Prostate gland (tissue), 2 donors: ENCODE measurements around the gene BAG5.

Experiments used
- CTCF ChIP-seq, 4 experiments: fragments of 200-600 bp in 2 of 4; fragments of 450-650 bp in 2 of 4; sonication (generic) in 2 of 4; IDR thresholded peaks; 1 replicate in 3 of 4; 2 replicates in 1 of 4; pipeline ENCODE4 v1.5.1; 2016 to 2019; ENCODE audit warnings: antibody characterized with exemption in 4 of 4, mild to moderate bottlenecking in 2 of 4, moderate library complexity in 2 of 4
- POLR2A ChIP-seq: fragments of 450-650 bp; IDR thresholded peaks from one replicate; pipeline ENCODE4 v1.6.1; 2016; ENCODE audit warnings: antibody characterized with exemption, mild to moderate bottlenecking
- POLR2AphosphoS5 ChIP-seq: sonication (generic); formaldehyde crosslinking; IDR thresholded peaks from one replicate; pipeline ENCODE4 v1.6.1; 2017; ENCODE audit warnings: antibody characterized with exemption

GRCh38 chr14:103581206-103581605, 18.7 kb upstream of the BAG5 start:
- TF ChIP-seq CTCF (IDR thresholded peaks at IDR 0.05) (no peak), POLR2AphosphoS5 (no peak), POLR2A (no peak)
